Measurements from ENCODE around the gene GADD45A.

Gene GADD45A

DNA sequence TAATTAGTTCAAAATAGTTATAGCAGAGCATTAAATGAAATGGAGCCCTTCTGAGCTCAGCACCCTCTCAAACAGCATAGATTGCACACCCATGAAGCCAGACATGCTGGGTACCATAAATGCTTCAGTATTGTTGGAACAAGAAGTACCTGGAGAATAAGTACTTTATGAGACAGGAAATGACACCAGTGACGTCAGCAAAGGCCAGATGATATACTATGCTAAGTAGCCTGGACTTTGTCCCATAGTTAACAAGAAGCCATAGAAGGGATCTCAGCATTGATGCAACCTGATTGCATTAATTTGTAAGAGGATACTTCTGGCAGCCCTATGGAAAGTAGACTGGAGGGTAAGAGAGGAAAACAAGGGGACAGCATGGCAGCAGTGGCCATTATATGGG, 16.3 kb upstream of the GADD45A start:
- DNase-seq (ENCODE audit: low read depth) = no peak

DNA sequence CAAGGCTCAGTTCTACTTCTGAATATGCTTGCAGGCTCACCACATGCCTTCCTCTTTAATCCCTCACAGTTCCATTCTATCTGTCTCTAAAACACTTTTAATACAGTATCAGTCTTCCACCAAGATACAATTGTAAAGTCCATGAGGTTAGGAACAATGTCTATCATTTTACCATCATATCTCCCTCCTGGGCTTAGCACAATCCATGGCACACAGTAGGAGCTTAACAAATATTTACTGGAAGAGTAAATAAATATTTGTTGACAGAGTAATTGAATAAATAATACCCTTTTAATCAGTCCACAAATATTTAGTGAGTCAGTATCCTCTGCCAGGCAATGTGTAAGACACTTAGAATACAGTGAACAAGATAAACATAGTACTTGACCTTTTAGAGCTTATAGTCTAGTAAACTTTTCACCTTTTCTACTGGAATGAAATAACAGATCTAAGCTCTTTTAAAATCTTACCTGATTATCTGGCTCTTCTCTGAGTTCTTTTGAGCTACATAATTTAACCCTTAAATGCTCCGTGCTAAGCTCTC, 12.7 kb upstream of the GADD45A start:
- DNase-seq (ENCODE audit: low read depth) = no peak

DNA sequence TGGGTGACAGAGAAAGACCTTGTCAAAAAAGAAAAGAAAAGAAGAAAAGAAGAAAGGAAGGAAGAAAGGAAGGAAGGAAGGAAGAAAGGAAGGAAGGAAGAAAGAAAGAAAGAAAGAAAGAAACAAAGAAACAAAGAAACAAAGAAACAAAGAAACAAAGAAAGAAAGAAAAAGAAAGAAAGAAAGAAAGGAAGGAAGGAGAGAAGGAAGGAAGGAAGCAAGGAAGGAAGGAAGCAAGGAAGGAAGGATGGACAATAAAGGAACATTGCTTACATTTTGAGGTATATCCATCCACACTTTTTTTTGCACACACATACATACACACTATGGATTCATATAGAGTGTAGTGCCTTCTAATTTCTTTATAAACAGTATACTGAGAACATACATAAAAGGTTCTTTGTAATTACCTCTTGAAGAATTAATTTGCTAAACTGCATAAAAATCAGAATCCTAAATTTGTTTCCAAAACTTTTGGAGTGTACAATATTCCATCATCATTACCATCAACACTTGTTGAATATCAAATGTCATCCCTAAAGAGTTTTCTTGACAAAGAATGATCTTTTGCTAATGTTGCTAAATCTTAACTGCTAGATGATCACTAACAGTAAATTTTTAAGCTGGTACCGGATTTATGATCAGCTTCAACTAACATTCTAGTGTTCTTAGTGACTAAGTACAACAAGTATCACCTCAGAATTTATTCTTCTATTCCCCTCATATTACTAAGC, 11.4 kb upstream of the GADD45A start:
- no peak for DNase-seq (ENCODE audit: low read depth)

DNA sequence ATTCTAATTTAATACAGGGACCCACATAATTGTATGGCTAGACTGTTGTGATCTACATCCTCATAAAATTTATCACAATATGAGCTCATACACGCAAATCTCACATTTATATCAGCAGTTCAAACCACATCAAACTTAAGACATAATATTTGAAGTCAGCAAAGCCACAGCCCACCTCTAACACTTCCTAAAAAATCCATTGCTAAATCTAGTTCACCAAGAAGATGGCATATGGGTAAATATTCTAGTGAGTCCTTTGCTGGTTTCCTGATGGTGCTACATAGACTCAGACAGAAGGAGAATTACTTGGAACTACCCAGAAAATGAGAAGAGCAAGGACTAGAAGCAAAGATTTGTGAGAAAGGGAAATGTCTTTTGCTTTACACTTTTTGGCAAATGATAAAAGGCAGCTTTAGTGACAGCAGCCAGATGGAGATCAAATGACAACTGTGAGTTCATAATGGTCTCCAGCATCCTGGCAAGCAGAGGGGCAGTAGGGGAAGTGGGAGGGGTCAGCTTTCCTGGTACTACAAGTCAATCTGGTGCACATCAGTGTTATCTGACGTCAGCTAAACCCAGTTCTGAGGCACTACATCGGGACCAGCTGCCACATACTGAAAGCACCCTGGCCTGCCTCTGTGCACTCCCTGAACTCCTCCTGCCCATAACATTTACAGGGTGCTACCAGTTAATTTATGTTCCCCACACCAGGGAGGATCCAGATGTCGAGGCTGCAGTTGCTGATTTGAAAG, 10.6 kb upstream of the GADD45A start:
- peak; percentile 41 for DNase-seq (ENCODE audit: low read depth)

DNA sequence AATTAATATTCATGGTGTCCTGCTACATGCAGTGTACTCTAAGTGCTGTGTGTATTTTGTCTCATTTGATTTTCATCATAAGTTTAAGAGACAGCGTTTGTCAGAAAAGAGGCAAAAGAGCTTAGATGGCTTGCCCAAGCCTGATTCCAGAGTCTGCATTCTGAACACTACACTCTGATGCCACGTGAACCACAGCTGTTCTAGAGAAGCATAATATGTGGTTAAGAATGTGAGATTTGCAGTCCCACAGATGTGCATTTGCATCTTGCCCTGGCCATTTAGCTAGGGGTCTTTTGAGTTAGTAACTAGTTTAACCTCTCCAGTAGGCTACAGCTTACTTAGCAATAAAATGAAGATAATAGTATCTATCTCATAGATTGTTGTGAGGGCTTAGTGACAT, 9.2 kb upstream of the GADD45A start:
- no peak for DNase-seq (ENCODE audit: low read depth)

DNA sequence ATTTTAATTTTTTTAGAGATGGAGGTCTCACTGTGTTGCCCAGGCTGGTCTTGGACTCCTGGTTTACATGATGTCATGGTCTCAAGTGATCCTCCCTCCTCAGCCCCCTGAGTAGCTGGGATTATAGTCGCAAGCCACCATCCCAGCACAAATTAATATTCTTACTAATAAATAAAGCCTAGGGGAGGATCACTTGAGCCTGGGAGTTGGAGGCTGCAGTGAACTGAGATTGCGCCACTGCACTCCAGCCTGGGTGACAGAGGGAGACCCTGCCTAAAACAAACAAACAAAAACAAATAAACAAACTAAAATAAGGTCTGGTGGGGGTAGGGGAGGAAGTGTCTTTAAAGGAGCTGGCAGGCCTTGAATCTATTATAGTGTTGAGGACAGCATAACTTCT, 8.7 kb upstream of the GADD45A start:
- no peak for DNase-seq (ENCODE audit: low read depth)

DNA sequence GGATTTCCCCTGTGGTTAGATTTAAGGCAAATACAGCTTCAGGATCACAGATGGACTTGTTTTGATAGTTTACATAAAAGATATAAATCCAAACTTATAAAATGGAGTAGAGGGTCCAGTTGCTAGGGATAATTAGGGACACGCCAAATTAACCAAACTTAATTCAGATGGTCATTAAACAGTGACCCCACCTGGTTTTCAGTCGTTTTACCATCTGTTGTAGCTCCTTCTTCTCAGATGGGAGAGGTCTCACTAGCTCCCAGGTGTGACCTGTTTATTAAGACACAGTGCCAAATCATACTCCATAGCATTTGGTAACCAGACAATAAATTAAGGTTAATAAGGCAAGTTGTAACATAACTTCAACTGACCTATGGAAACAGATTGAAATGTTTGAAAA, 8.1 kb upstream of the GADD45A start:
- no peak for DNase-seq (ENCODE audit: low read depth)

DNA sequence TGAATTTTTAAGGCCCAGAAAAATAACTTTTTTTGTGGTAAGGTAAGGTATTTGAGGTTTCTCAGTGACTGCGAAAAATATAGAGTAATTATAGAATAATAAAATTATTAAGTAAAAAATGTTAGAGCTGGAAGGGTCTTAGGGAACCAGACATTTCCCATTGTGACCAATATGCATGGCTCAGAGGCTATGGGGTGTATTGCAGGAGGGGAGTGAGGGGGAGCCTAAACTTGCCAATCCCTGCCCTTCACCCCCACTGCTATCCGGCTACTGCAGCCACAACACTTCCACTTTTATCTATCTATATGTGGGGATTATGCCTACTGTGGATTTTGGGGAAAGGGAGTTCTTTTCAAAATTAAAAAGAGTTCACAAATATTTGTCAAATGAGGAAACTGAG, 7.6 kb upstream of the GADD45A start:
- no peak for DNase-seq (ENCODE audit: low read depth)

DNA sequence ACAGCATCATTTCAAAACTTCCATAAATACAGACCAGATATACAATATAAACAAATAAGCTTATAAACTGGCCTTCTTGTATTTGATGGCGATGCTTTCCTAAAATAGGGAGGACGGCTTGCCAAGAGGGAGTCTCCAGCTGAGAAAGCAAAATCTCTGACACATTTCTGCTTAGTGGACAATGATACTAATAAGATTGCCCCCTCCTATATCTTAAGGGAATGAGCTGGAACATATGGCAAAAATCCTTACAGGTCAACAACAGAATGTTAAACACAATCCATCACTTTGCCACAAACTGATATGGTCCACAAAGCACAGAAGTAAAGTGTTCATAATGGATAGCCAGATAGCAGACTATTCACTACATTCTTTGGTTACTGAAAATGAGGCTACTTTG, 7.1 kb upstream of the GADD45A start:
- no peak for DNase-seq (ENCODE audit: low read depth)

DNA sequence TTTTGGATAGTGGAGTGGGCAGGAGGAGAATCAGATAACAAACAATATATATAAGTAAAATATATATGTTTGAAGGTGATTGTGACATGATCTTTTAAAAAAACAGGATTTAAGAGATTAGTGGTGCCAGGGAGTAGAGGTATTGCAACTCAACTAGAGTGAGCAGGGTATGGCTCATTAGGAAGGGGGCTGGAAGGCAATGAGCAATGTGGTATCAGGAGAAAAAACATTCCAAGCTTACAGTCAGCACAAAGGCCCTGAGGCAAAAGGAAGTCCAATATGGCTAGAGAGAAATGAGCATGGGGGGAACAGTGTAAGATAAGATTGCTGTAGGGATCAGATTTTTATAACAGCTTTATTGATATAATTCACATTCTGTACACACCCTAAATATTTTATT, 5.3 kb upstream of the GADD45A start:
- DNase-seq (ENCODE audit: low read depth) = no peak

DNA sequence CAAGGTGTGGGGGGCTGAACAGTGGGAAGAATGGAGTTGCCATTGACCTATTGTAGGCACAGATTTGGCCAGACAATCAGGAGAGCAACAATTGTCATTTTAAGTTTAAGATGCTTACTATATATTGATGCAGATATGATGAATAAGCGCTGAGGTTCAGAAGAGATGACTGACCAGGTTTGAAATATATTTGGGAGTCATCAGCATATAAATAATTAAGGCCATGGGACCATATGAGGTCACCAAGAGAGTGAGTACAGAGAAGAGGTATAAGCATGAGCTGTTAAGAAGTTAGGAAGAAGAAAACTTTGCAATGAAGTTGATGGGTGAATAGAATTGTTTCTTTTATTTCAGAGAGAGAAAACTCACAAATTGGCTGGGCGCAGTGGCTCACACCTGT, 4.5 kb upstream of the GADD45A start:
- DNase-seq (ENCODE audit: low read depth) = no peak

DNA sequence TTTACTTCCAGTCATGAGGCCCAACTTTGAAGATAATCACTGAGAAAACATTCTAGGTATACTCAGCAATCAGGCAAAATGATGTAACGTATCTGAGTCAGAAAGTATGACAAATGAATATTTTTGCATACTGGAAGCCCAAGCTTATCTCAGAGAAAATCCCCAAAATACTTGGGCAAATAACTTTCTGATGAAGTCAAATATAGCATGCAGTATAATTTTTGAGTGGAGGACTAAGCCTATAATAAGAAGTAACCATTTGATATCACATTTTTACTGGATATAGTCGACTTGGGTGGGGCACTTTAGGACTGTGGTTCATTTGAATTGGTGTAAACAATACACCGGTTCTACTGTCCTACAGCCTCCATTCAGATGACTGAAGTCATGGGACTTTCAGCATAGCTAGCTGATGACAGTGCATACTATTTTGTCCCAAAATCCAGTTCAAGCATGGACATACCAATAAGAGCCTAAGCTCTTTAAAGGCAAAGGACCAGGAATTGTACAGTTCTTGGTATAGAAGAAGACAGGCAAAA, 2.3 kb upstream of the GADD45A start:
- DNase-seq (ENCODE audit: low read depth) = no peak

DNA sequence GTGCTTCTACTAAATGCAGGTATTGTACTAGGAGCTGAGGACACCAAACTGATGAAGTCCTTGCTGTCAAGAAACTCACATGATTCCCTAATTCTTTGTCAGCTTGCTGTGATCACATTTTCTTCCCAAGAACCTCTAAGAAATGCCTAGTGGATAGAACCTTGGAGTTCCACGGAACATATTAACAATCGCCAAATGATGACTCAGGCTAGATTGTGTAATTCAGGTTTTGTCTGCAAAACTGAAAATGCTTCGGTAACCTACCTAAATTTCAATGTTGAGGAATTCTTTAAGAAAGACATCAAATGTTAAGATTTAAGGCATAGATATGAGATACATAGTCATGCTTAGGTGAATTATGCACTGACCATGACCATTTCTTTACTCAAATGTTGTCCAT, 1.7 kb upstream of the GADD45A start:
- DNase-seq (ENCODE audit: low read depth) = no peak

DNA sequence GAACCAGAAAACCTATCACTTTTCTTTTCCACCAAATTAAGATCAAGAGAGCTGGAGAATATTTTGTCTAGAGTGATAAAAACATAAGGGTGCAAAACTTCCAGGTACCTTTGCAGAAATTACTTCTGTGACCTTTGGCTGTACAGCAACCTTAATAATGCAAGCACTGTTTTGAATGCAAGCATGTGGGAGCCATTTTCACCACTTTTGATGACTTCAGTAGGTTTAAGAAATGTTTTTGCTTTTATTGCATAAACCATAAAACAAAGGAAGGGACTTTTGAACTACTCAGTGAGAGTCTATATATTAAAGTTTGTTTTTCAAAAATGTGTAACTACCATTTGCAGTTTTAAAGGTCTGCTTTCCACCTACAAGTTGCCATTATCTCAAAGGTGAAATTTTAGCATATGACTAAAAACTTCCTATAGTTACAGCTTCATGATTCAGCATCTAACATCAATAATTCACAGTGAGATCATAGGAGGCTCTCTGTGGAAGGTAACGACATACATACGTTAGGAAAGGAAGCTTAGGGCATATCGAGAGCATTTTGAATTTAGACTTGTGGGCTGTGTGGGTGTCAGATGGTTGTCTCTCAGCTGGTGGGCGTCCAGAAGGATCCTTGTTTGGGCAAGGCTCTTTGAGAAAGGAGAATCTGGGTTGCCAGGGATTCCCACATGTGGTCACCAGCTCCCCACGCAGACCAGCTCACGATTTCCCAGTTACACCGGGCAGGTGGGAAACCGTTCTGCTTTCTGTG, 1.1 kb upstream of the GADD45A start:
- DNase-seq (ENCODE audit: low read depth) = no peak

DNA sequence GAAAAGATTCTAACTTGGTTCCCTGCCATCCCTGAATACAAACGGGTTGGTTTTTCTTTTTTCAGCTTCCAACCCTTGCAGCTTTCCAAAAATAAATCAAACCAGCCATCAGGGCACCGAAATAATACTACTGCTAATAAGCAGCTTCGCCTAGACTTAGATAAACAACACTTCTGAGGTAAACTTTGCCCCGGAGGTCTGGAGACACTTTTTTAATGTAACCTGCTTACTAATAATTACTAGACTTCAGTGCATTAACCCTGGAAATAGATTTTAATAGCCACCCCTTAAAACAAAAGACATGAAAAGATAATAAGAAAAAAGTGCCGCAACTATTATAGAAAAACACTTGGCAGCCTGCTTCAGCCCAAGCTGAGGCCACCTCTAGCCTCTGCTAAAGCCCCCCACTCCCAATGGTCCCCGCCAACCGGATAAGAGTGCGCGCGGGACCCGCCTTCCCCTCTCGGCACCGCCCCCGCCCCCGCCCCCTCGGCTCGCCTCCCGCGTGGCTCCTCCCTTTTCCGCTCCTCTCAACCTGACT, 405 bp upstream of the GADD45A start:
- DNase-seq (ENCODE audit: low read depth) = no peak

DNA sequence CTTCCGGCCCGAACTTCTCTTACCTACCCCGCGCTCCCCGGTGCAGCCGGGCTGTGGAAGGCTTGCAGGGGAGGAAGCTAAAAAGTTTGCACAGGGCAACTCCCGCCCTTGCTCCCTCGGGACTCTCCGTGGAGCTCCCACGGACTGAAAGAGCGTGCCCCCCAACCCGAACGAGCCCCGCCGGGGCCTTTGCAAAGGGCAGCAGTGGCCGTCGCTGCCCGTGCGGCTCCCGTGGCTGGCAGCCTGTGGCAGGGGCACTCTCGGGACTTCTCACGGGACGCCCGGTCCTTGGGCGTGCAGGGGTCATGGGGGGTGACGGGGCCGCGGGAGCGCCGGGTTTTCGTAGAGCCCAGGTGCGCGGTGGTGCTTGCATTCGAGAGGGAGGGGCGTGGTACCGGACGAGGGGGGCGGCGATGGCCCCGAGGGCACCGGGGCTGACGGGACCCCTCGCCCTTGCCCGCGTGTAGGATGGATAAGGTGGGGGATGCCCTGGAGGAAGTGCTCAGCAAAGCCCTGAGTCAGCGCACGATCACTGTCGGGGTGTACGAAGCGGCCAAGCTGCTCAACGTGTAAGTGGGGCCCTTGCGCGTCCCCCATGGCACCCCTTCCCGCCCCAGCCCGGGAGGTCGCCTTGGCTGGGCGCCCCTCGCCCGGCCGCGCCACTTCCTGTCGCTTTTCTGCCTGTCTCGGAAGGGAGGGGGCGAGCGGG, 711 bp downstream of the GADD45A start:
- DNase-seq (ENCODE audit: low read depth) = peak; percentile 45

DNA sequence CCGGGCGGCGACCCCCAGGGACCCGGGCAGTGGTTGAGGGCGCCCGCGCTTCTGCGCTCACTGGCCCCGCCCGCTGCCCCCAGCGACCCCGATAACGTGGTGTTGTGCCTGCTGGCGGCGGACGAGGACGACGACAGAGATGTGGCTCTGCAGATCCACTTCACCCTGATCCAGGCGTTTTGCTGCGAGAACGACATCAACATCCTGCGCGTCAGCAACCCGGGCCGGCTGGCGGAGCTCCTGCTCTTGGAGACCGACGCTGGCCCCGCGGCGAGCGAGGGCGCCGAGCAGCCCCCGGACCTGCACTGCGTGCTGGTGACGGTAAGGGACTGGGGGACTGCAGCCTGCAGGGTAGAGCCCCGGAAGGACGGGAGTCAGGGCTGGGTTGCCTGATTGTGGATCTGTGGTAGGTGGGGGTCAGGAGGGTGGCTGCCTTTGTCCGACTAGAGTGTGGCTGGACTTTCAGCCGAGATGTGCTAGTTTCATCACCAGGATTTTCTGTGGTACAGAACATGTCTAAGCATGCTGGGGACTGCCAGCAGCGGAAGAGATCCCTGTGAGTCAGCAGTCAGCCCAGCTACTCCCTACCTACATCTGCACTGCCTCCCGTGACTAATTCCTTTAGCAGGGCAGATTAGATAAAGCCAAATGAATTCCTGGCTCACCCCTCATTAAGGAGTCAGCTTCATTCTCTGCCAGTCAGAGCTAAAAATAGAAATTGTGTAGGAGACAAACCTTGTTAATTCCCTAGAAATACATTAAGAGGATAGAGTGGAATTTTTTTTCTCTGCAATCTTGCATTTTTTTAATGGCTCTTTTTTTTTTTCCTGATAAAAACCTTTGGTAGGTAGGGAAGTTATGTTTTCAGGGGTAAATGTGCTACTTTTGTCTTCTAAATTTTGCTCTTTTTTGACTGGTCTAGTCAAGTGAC, 1.5 kb downstream of the GADD45A start:
- peak; percentile 43 for DNase-seq (ENCODE audit: low read depth)

DNA sequence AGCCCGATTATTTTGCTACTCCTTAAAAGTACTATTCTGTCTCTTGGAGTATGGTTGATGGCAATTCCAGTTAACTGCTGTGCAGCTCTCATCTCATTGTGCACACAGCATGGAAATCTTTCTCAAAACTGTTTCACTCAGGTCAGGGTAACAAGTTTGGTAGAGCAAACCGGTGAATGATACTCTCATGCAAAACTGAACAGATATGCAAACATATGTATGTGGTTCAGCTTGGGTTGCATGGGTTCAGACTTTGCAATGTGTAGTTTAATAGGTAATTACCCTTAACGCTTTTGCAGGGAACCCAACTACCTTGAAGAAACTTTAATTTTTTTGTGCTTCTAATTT, 2.2 kb downstream of the GADD45A start:
- DNase-seq (ENCODE audit: low read depth) = no peak

DNA sequence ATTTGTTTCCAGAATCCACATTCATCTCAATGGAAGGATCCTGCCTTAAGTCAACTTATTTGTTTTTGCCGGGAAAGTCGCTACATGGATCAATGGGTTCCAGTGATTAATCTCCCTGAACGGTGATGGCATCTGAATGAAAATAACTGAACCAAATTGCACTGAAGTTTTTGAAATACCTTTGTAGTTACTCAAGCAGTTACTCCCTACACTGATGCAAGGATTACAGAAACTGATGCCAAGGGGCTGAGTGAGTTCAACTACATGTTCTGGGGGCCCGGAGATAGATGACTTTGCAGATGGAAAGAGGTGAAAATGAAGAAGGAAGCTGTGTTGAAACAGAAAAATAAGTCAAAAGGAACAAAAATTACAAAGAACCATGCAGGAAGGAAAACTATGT, 2.6 kb downstream of the GADD45A start:
- no peak for DNase-seq (ENCODE audit: low read depth)

DNA sequence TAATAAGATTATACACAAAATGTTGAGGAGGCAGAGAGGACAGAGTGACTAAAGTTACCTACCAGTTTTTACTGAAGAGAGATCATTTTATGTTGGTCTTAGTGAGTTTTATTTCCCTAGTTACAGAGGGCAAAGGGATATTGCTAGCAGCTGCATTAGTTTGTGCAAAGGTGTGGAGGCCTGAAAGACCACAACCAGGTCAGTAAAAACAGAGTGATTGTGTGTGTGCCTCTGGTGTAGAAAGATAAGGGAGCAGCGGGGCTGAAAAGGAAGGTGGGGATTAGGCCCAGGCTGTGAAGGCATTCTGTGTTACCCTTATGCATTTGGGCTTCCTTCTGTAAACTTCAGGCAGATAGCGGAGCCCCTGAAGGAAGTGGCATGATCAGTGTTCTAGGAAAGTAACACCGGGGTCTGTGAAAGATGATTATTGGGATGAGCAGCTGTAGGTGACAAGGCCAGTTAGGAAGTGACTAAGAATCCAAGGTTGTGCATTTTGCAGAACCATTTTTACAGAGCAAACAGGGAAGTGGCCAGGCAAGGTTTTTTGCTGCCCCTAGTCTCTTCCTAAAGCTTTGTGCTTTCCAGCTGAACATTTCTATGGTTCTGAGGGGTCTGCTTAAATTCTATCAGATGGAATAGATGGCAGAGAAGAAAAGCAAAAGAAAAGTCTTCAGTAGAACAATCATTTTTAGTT, 3.7 kb downstream of the GADD45A start:
- DNase-seq (ENCODE audit: low read depth) = no peak
